ACC112 (cell line): Measurements from ENCODE around the gene PEX7.
"Not testable (repeated sequence)": the region's sequence is repeated elsewhere in the genome, so short reads cannot be mapped to it uniquely, and the experiment has no call there.

Source experiments
- H2AFZ ChIP-seq: fragments of 200-600 bp; sonication (generic); one replicate; pipeline ENCODE4 v1.6.0; 2017; ENCODE audit warnings: antibody characterized with exemption, low read length; ENCODE audit not compliant: unreplicated experiment
- H3K27ac ChIP-seq: fragments of 200-600 bp; sonication (generic); 2 replicates; pipeline ENCODE4 v1.5.1; 2014; ENCODE audit warnings: low read depth, mild to moderate bottlenecking, antibody characterized with exemption, low read length, moderate library complexity
- H3K27me3 ChIP-seq: fragments of 200-600 bp; sonication (generic); 2 replicates; pipeline ENCODE4 v1.6.1; 2014; ENCODE audit warnings: mild to moderate bottlenecking, antibody characterized with exemption, low read length, moderate library complexity, mixed read lengths; ENCODE audit not compliant: insufficient read depth
- H3K36me3 ChIP-seq: fragments of 200-600 bp; sonication (generic); 2 replicates; pipeline ENCODE4 v1.6.1; 2016; ENCODE audit warnings: mild to moderate bottlenecking, antibody characterized with exemption, low read length, moderate library complexity, mixed read lengths; ENCODE audit not compliant: insufficient read depth
- H3K4me1 ChIP-seq: fragments of 200-600 bp; sonication (generic); one replicate; pipeline ENCODE4 v1.6.1; 2016; ENCODE audit warnings: low read length, mixed read lengths; ENCODE audit not compliant: insufficient read depth, unreplicated experiment, control insufficient read depth
- H3K4me3 ChIP-seq: fragments of 200-600 bp; sonication (generic); 2 replicates; pipeline ENCODE4 v1.5.1; 2014; ENCODE audit warnings: mild to moderate bottlenecking, low read depth, low read length
- H3K79me2 ChIP-seq: fragments of 200-600 bp; sonication (generic); one replicate; pipeline ENCODE4 v1.6.0; 2016; ENCODE audit warnings: low read length; ENCODE audit not compliant: control insufficient read depth, unreplicated experiment, insufficient read depth

The PEX7 gene

GRCh38 chr6:136895901-136896300 is 73.5 kb downstream of the PEX7 start:
- no peaks in the 10 kb centered on the region for H3K79me2 ChIP-seq
- H2AFZ ChIP-seq: no peak overlapping the region
- H3K27me3 ChIP-seq: no peaks in the 10 kb centered on the region
- H3K27ac ChIP-seq: no peak overlapping the region
- peaks cover 3% of the 10 kb centered on the region; the same call in 1 of the 2 replicates for H3K36me3 ChIP-seq
- no peak overlapping the region for H3K4me3 ChIP-seq
- H3K4me1 ChIP-seq: no peaks in the 10 kb centered on the region

DNA sequence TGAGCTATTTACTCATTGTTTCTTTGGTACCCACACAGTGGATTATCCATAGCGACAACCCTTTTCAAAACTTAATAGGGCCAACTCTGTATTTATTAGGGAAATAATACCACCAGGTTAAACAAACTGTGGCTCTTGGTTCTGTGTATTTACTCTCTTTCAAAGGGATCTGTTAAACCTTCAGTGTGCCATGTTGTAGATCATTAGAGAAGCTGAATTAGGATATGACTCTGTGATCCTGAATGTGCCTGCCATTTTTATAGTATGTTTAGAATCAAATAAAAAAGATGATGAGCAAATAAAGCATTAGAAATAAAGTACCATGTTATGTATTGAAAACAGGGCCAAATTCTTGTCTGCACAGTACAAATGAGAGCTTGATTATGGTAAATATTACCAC is 74.7 kb downstream of the PEX7 start:
- H3K36me3 ChIP-seq: peaks cover 3% of the 10 kb centered on the region; the same call in 1 of the 2 replicates
- no peaks in the 10 kb centered on the region for H3K79me2 ChIP-seq
- no peak overlapping the region for H3K4me3 ChIP-seq
- no peaks in the 10 kb centered on the region for H3K27me3 ChIP-seq
- no peak overlapping the region for H2AFZ ChIP-seq
- H3K27ac ChIP-seq: no peak overlapping the region
- no peaks in the 10 kb centered on the region for H3K4me1 ChIP-seq

DNA sequence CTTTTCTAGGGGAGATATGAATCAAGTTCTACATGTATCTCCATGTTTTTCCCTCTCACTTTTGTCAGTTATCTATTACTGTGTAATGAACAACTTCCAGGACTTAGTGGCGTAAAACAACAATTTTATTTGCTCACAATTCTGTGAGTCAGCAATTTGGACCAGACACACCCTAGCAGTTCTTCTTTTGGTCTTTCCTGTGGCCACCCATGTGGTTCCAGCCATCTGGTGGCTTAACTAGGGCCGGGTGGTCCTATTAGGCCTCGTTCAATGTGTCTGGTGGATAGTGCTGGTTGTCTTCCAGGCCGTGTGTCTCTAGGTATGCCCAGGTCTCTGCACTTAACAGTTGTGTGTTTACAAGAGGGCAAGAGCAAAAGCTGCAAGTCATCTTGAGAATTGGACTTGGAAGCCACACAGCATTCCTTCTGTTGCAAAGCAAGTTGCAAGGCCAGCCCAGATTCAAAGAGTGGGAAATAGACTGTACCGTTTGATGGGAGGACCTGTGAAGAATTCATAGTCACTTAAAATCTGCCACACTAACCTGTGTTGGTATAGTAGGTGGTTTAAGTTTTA is 78.9 kb downstream of the PEX7 start:
- Histone ChIP-seq H3K27ac (no peak overlapping the region), H3K27me3 (no peaks in the 10 kb centered on the region), H3K79me2 (no peaks in the 10 kb centered on the region), H3K36me3 (peaks cover 3% of the 10 kb centered on the region; the same call in 1 of the 2 replicates), H2AFZ (no peak overlapping the region), H3K4me3 (no peak overlapping the region), H3K4me1 (no peaks in the 10 kb centered on the region)

GRCh38 chr6:136904477-136904876 is 82.1 kb downstream of the PEX7 start:
- H3K27ac ChIP-seq, H3K79me2 ChIP-seq, H3K27me3 ChIP-seq, H3K36me3 ChIP-seq, H2AFZ ChIP-seq, H3K4me3 ChIP-seq, H3K4me1 ChIP-seq: not testable (repeated sequence)

DNA sequence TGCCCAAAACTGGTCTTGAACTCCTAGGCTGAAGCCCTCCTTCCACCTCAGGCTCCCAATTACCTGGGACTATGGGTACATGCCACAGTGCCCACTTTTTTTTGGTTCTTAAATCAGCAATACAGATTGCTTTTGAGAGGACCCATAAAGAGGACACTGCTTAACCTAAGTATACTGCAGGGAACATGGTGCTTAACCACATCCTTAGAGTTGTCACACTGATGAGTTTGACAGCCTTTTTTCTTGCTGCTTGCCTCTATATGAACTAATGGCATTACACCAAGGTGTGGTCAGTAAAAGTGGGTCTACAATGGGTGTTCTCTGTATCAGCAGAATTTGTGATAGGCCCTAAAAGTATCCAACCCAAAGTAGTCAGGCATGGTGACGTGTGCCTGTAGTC is 92.6 kb downstream of the PEX7 start:
- H3K4me1 ChIP-seq: no peaks in the 10 kb centered on the region
- H2AFZ ChIP-seq: no peak overlapping the region
- no peaks in the 10 kb centered on the region for H3K79me2 ChIP-seq
- no peak overlapping the region for H3K4me3 ChIP-seq
- H3K27me3 ChIP-seq: peaks cover 7% of the 10 kb centered on the region
- 0 out of 2 replicates have a peak, but pooled peaks cover 3% of the 10 kb centered on the region for H3K36me3 ChIP-seq
- H3K27ac ChIP-seq: no peak overlapping the region

DNA sequence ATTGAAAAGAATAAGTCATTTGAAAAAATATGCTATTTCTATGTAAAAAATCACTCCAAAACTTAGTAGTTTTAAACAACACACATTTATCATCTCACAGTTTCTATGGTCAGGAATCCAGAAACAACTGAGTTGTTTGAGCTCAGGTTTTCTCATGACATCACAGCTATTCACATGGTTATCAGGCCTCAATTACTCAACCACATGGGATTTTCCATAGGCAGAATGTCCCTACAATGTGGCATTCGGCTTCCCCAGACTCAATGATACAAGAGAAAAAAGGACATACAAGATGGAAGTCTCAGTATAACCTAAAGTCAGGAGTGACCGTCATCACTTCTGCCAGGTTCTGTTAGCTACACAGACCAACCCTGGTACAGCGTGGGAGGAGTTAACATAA is 96.3 kb downstream of the PEX7 start:
- no peaks in the 10 kb centered on the region for H3K79me2 ChIP-seq
- H2AFZ ChIP-seq: no peak overlapping the region
- no peak overlapping the region for H3K4me3 ChIP-seq
- H3K4me1 ChIP-seq: no peaks in the 10 kb centered on the region
- H3K36me3 ChIP-seq: no peaks in the 10 kb centered on the region
- peaks cover 45% of the 10 kb centered on the region for H3K27me3 ChIP-seq
- no peak overlapping the region for H3K27ac ChIP-seq

- Histone ChIP-seq H3K36me3 (no peaks in the 10 kb centered on the region), H2AFZ (no peak overlapping the region), H3K79me2 (no peaks in the 10 kb centered on the region), H3K4me1 (no peaks in the 10 kb centered on the region), H3K27ac (no peak overlapping the region), H3K27me3 (peaks cover 57% of the 10 kb centered on the region), H3K4me3 (peak overlapping the region; percentile 75)
Observed at GRCh38 chr6:136920216-136920615, 97.8 kb downstream of the PEX7 start.

DNA sequence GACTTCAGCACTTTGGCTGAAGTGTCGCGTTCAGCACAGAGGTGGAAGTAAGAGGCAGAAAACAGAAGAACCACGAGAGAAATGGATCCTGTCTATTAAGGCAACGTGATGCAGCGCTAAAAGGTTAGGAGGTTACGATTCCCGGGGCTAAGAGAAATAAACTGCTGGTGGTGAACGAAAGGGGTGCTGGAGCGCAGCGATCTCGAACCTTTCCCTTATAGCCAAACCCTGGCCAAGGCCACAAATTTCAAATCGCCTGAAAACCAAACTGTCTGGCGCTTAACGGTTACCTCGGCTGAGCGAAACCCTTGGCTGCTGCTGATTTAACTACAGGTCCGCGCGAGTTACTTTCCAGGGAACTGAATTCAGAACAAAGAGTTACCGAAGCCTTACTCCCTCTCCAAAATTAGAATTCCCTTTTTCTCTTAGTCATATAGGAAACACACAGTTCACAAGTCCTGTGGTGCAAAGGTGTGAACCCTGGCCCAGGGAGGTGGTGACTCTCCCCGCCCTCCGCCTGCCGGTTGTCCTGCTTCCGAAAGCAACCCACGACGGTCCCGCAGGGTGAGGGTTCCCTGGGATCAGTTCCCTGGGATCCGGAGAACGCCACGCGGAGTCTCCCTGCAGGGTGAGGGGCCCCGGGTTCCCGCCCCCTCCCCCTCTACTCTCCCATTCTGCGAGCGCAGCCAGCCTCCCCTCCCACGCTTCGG is 98.4 kb downstream of the PEX7 start:
- Histone ChIP-seq H2AFZ (peak overlapping the region; percentile 80), H3K4me1 (no peaks in the 10 kb centered on the region), H3K27me3 (peaks cover 60% of the 10 kb centered on the region), H3K79me2 (no peaks in the 10 kb centered on the region), H3K27ac (no peak overlapping the region), H3K36me3 (no peaks in the 10 kb centered on the region), H3K4me3 (peak overlapping the region; percentile 75)

DNA sequence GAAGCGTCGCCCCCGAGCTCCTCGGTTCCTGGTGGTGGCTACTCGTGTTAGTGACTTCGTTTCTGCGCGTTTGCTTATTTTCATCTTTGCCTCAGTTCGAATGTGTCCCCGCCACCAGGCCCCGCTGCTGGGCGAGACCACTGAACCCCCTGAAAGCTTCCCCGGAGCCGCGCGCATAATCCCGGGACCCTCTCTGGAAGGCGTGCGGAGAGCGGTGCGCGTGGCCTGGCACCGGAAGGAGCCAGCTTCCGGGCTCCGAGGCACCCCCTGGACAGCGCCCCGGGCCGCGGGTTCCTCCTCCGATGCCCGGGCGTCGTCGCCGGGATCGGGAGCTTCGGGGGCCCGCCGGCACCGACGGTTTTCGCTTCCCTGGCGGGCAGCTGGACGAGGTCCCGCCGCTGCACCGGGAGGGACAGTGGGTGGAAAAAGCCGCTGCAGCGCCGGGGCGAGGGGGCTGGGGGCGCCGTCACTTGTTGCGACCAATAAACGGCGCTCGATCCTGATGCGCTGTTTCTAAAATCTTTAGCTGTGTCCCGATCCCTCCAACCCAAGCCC is 99.1 kb downstream of the PEX7 start:
- Histone ChIP-seq H3K27ac (no peak overlapping the region), H3K4me3 (peak overlapping the region; percentile 75), H2AFZ (peak overlapping the region; percentile 80), H3K27me3 (peaks cover 60% of the 10 kb centered on the region), H3K36me3 (no peaks in the 10 kb centered on the region), H3K4me1 (no peaks in the 10 kb centered on the region), H3K79me2 (no peaks in the 10 kb centered on the region)

DNA sequence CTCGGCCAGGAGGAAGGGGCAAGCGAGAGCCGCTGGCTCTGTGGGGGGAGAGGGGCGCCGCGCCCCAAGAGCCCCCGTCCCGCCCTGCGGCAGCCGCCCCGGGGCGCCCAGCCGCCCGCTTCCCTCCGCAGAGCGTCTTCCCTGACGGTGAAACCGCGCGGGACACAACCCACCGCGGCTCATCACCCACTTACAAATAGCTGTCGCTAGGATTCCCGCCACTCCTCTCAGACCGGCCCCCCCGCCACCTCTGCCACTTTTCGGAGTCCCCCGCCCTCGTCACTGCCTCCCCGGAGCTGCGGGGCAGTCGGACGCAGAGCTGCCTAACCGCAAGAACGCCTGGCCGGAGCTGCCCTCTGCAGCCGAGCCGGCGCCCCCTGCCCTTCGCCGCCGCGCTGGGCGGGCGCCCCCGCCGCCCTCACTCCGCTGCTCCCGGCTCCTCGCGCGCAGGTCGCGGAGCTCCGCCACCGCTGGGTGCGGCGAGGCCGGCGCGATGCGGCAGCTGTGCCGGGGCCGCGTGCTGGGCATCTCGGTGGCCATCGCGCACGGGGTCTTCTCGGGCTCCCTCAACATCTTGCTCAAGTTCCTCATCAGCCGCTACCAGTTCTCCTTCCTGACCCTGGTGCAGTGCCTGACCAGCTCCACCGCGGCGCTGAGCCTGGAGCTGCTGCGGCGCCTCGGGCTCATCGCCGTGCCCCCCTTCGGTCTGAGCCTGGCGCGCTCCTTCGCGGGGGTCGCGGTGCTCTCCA is 99.7 kb downstream of the PEX7 start, which contains the start of gene SLC35D3:
SLC35D3 (plus strand) TSS at position 366 of the 749 bp plus-strand sequence; CDS start at position 494, 128 bp downstream.
- Histone ChIP-seq H3K27me3 (peaks cover 60% of the 10 kb centered on the region), H2AFZ (peak within 1 kb of the TSS; percentile 80), H3K36me3 (no peaks in the 10 kb centered on the region), H3K4me1 (no peaks in the 10 kb centered on the region), H3K79me2 (no peaks in the 10 kb centered on the region), H3K4me3 (peak within 1 kb of the TSS; percentile 75), H3K27ac (no peak within 1 kb of the TSS)
